ENCODE results near the gene KCNJ13. TPM values are rescaled to one million over a fixed set of nuclear protein-coding genes. Genes with fewer than 3 reads are reported as not detected.

The KCNJ13 gene
- total RNA-seq, 1 donor from 2014 or later: not detected

DNA sequence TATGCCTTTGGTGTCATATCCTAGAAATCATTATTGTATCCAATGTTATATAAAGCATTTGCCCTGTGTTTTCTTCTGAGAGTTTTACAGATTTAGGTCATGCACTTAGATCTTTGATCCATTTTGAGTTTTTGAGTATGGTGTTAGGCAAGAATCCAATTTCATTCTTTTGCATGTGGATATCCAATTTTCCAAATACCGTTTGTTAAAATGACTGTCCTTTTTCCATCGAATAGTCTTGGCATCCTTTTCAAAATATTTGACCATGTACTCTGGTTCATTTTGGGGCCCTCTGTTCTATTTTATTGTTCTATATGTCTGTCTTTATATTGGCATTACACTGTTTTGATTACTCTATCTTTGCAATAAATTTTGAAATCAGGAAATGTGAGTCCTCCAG, 23.8 kb upstream of the KCNJ13 start:
- TF ChIP-seq, protein P1, sequence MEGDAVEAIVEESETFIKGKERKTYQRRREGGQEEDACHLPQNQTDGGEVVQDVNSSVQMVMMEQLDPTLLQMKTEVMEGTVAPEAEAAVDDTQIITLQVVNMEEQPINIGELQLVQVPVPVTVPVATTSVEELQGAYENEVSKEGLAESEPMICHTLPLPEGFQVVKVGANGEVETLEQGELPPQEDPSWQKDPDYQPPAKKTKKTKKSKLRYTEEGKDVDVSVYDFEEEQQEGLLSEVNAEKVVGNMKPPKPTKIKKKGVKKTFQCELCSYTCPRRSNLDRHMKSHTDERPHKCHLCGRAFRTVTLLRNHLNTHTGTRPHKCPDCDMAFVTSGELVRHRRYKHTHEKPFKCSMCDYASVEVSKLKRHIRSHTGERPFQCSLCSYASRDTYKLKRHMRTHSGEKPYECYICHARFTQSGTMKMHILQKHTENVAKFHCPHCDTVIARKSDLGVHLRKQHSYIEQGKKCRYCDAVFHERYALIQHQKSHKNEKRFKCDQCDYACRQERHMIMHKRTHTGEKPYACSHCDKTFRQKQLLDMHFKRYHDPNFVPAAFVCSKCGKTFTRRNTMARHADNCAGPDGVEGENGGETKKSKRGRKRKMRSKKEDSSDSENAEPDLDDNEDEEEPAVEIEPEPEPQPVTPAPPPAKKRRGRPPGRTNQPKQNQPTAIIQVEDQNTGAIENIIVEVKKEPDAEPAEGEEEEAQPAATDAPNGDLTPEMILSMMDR (conservative IDR thresholded peaks at IDR 0.05; ENCODE audit: low read depth, low read length): no peak
- no peak for DNase-seq (ENCODE audit: low read depth)

DNA sequence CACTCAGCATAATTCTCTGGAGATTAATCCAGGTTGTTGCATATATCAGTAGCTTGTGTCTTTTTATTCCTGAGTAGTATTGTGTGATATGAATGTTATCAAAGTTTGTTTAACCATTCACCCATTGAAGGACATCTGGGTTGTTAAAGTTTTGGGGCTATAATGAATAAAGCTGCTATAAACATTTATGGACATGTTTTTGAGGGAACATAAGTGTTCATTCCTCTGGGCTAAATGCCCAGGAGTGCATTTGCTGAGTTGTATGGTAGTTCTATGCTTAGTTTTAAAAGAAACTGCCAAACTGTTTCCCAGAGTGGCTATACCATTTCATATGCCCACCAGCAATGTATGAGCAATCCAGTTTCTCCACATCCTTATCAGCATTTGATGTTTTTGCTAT, 21.8 kb upstream of the KCNJ13 start:
- H3K4me3 ChIP-seq (ENCODE audit: low read depth, low read length): no peak overlapping the region
- DNase-seq (ENCODE audit: low read depth): no peak
- TF ChIP-seq, protein P1 (conservative IDR thresholded peaks at IDR 0.05; ENCODE audit: low read depth, low read length): no peak

More for the DNA sequence above, 23.8 kb upstream of the KCNJ13 start:
- H3K4me3 ChIP-seq (ENCODE audit: low read depth, low read length): no peak overlapping the region

DNA sequence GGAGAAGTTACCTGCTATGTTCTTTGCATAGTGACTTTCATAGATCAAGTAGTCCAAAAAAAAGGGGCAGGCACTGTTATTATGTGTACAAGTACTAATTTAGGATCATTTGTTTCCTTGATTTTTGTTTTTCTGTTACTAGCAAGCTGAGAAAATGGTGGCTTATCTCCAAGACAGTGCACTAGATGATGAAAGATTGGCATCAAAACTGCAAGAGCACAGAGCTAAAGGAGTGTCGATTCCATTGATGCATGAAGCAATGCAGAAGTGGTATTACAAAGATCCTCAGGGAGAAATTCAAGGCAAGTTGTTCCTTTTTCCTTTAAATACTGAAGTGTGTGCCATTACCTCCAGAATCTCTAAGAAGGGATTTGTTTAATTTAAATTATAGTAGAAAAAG, 19.6 kb upstream of the KCNJ13 start:
- no peak for DNase-seq (ENCODE audit: low read depth)
- TF ChIP-seq, protein P1 (conservative IDR thresholded peaks at IDR 0.05; ENCODE audit: low read depth, low read length): no peak
- H3K4me3 ChIP-seq (ENCODE audit: low read depth, low read length): no peak overlapping the region

DNA sequence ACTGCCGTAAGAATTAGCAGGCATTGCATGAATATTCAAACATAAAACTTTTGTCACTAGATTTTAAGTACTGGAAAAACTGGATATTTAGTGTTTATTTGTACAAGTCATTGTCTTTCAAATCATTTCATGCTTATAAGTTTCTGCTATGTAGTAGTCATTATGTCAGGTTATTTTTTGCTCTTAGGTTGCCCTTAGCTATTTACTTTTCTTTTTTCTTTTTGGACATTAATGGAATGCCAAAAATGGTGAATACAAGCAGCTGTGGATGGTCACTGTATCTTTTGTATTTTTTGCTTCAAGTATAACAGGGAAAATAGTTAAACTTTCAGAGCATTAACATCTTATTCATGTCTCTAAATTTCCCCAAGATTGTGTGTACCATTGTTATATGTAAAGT, 18.6 kb upstream of the KCNJ13 start:
- no peak for DNase-seq (ENCODE audit: low read depth)
- no peak overlapping the region for H3K4me3 ChIP-seq (ENCODE audit: low read depth, low read length)
- TF ChIP-seq, protein P1 (conservative IDR thresholded peaks at IDR 0.05; ENCODE audit: low read depth, low read length): no peak

DNA sequence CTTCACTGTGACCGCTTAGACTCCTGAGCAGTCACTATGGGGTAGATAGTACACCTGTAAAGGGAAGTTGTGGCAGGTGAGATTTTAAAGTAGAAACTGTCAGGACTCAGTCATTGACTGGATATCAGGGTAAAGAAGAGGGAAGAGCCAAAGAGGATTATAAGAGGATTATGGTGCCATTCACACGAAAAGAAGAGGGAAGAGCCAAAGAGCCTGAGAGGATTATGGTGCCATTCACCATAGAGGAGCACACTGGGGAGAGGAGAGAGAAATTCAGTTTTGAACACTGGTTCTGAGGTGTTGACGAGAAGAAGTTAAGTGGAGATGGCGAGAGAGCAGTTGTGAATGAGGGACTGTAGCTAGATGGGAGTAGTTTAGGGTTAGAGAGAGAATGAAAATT, 16.9 kb upstream of the KCNJ13 start:
- TF ChIP-seq, protein P1 (conservative IDR thresholded peaks at IDR 0.05; ENCODE audit: low read depth, low read length): no peak
- DNase-seq (ENCODE audit: low read depth): no peak
- no peak overlapping the region for H3K4me3 ChIP-seq (ENCODE audit: low read depth, low read length)

DNA sequence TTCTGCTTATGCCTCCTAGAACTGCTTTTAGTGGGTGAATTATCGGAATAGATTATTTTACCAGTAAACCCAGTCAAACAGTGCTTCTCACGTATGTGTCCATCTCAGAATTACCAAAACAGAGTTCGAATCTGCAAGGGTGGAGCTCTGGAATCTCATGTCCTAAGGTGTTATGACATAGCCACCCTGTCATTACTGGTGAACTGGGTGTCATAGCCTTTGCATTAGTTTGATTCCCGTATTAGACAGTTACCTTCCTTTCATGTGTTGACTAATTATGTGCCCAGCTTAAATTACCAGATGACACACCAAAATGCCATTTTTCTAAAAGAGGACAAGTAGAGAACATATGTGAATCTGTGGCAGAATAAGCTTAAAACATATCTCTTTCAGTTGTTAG, 15.2 kb upstream of the KCNJ13 start:
- TF ChIP-seq, protein P1 (conservative IDR thresholded peaks at IDR 0.05; ENCODE audit: low read depth, low read length): no peak
- no peak overlapping the region for H3K4me3 ChIP-seq (ENCODE audit: low read depth, low read length)

DNA sequence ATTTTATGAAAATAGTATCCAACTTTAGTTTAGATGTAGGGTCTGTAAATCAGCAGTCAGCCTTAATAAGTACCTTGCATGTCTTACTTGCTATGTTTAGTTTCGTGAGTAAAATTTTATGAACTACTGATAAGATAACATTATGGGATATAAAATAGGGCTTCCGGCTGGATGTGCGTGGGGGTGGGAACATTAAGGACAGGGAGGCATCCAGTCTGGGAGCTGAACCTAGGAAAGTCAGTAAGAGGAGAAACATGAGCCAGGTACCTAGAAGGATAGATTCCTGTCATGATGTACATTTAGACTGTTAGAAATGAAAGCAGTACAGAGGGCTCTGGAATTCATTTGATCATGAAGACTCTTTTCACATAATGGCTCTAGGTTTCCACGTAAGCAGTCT, 12.7 kb upstream of the KCNJ13 start:
- TF ChIP-seq, protein P1 (conservative IDR thresholded peaks at IDR 0.05; ENCODE audit: low read depth, low read length): no peak

More for the DNA sequence above, 15.2 kb upstream of the KCNJ13 start:
- DNase-seq (ENCODE audit: low read depth): no peak

More for the DNA sequence above, 12.7 kb upstream of the KCNJ13 start:
- no peak for DNase-seq (ENCODE audit: low read depth)
- no peak overlapping the region for H3K4me3 ChIP-seq (ENCODE audit: low read depth, low read length)

All from epithelial cell of proximal tubule (primary cell).